Measurements from ENCODE around the gene ZNF79.

ZNF79 gene

DNA sequence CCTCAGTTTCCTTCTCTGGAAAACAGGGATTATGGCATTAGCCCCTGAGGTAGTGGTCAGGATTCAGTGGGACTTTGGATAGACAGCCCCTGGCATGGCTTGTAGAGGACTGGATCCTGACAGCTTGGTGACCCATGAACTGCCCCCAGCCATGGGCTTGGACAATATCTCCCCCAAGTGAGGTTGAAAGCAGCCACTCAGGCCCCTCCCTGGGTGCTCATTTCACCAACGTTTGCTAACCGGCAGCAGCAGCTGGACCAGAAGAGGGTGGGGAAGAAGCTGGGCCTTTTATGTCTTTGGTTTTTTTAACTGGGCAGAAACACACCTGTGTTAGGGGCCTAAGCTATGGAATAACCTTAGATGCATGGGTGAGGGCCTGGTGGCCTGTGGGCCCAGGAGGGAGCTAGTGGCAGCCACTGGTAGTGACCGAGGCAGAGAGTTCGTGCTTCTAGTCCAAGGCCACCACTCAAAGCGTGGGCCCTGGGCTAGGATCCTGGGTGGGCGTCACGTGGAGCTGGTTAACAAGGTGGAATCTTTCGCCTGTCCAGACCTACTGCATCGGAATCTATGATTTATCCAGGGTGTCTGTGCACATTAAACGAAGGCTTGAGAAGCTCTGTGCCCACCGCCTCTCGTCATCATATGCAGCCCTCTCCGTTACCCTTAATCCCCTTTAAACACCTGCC is 25.3 kb upstream of the ZNF79 start:
- DNase-seq = no peak

DNA sequence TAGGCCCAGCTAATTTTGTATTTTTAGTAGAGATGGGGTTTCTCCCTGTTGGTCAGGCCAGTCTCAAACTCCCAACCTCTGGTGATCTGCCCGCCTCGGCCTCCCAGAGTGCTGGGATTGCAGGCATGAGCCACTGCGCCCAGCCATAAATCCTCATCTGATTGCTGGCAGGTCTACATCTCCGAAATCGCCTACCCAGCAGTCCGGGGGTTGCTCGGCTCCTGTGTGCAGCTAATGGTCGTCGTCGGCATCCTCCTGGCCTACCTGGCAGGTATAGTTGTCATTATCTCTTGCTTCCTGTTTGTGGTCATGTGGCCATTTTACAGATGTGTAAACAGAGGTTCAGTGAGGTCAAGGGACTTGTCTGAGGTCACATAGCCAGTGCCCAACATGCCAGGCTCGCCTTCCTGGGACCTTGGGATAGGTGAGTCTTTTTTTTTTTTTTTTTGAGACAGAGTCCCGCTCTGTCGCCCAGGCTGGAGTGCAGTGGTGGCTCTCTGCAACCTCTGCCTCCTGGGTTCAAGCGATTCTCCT is 24.4 kb upstream of the ZNF79 start:
- no peak for DNase-seq

DNA sequence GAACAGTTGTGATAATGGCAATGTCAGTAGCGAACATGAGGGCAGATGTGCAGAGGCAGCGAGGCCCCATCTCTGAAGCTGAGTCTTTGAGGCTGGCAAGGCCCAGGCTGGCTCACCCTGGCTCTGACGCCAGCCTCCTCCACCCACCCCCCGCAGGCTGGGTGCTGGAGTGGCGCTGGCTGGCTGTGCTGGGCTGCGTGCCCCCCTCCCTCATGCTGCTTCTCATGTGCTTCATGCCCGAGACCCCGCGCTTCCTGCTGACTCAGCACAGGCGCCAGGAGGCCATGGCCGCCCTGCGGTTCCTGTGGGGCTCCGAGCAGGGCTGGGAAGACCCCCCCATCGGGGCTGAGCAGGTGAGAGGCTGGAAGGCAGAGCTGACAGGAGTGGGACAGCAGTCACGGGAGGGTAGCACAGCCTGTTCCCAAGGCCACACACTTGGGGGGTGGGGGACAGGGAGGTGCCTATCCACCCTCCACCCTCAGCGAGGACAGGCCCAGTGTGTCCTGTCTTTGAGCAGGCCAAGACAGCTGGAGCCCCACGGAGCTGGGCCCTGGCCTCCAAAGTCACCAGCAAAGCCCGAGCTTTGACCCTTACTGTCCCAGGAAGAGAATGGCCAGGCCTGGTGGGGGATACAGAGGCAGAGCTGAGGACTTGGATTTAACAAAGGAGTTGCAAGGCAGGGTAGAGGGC is 21.6 kb upstream of the ZNF79 start:
- no peak for DNase-seq

DNA sequence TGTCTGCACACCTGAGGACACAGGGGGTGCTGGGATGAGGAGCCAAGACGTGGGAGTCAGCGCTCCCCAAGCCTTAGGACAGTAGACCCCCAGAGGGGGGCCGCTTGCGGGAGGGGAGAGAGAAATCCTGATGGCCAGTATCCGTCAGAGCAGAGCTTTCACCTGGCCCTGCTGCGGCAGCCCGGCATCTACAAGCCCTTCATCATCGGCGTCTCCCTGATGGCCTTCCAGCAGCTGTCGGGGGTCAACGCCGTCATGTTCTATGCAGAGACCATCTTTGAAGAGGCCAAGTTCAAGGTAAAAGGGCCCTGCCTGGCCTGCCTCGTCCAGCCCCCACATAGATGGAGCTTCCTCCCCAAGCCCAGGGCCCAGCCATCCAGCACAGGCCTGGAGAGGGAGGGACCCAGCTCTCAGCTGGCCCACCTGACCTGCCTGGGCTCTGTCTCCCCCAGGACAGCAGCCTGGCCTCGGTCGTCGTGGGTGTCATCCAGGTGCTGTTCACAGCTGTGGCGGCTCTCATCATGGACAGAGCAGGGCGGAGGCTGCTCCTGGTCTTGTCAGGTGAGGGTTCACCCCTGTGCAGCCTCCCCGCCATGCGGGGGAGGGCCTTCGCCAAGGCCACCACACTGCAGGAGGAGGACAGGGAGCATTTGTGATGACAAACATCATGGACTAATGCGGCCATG is 20.5 kb upstream of the ZNF79 start:
- DNase-seq = no peak

DNA sequence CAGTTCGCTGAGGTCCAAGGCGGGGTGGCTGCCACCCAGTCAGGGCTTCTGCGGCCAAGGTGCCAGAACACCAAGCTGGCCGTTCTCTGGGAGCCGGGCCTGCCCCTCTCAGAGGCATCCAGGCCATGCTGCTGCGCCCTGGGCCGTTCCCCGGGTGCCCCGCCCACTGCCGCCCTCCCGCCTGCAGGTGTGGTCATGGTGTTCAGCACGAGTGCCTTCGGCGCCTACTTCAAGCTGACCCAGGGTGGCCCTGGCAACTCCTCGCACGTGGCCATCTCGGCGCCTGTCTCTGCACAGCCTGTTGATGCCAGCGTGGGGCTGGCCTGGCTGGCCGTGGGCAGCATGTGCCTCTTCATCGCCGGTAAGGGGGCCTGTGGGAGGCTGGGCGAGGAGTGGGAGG is 19.6 kb upstream of the ZNF79 start:
- DNase-seq = no peak

DNA sequence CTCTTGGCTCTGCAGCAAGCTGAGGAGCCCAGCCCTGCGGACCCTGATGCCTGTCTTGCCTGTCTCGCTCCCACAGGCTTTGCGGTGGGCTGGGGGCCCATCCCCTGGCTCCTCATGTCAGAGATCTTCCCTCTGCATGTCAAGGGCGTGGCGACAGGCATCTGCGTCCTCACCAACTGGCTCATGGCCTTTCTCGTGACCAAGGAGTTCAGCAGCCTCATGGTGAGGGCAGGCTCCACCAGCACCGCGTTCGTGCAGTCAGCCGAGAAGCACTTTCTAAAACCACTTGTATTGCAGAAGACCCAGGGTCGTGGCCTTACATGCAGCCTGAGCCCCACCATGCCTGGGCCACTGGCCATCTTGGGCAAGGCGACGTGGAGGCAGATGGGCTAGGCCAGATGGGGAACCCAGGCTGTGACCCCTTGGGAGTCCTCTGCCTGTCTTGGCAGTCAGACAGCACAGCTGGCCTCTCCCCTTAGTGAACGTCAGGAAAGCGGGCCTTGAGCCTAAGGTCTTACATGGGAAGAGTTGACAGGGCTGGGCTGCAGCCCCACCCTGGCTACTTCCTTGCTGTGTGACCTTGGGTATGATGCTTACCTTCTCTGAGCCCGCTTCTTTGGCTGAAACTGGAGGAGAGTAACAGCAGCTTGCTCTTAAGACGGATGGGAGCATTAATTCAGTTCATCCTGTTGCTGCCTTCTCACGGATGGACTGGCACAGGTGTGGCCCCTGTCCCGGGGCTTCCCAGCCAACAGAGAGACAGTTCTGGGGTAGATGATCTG is 18.6 kb upstream of the ZNF79 start:
- no peak for DNase-seq

DNA sequence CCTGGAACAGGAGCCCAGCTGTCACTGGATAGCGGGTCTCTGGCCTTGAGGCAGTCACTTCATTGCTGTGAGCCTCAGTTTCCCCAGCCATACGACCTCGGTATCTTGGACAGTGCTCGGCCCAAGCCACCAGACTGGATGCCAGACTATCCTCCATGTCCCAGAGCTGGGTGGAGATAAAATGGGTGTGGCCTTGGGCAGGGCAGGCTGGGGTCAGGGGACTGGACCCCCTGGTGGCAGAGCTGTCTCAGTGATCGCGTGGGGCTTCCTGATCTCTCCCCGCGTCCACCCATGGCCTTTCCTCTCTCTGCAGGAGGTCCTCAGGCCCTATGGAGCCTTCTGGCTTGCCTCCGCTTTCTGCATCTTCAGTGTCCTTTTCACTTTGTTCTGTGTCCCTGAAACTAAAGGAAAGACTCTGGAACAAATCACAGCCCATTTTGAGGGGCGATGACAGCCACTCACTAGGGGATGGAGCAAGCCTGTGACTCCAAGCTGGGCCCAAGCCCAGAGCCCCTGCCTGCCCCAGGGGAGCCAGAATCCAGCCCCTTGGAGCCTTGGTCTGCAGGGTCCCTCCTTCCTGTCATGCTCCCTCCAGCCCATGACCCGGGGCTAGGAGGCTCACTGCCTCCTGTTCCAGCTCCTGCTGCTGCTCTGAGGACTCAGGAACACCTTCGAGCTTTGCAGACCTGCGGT is 17.2 kb upstream of the ZNF79 start:
- DNase-seq = no peak

DNA sequence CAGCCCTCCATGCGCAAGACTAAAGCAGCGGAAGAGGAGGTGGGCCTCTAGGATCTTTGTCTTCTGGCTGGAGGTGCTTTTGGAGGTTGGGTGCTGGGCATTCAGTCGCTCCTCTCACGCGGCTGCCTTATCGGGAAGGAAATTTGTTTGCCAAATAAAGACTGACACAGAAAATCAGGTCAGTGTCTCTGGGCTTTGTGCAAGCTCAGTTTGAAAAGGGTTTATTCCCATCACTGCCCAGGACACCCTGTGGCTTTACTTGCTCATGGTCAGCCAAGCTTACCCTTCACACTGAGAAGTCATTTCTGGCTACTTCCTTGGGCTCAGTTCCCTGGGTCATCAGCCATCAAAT is 16.7 kb upstream of the ZNF79 start:
- DNase-seq = no peak

DNA sequence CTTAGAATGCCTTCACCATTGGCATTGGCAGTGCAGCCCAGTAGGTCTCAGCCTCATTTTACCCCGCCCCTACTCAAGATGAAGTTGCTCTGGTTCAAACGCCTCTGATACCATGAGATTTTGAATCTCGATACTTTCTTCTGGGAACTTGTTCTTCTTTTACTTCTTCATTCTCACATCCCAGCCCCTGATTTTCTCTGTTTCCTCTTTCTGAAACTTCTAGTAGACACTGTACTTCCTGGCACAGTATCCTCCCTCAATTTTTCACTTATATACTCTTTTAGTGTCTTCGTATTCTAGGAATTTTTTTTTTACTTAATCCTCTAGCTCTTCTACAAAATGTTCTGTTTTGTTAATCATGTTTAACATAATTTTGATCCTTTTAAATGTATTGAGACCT is 13.1 kb upstream of the ZNF79 start:
- no peak for DNase-seq

DNA sequence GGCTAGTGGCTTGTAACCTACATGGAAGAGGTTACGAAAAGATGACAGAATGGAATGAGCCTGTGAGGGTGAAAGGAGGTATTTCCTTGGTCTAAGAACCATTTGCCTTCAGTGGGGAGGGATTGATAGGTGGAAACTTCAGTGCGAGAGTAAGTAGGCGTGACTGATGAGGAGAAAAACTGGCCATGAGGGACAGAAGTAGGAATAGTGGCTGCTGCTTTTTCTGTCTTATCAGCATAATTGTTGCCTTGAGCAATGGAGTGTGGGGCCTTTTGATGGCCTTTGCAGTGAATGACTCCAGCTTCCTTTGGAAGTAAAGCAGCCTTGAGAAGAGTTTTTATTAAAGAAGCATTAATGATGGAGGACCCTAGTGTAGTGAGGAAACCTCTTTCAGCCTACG is 9.0 kb upstream of the ZNF79 start:
- no peak for DNase-seq

DNA sequence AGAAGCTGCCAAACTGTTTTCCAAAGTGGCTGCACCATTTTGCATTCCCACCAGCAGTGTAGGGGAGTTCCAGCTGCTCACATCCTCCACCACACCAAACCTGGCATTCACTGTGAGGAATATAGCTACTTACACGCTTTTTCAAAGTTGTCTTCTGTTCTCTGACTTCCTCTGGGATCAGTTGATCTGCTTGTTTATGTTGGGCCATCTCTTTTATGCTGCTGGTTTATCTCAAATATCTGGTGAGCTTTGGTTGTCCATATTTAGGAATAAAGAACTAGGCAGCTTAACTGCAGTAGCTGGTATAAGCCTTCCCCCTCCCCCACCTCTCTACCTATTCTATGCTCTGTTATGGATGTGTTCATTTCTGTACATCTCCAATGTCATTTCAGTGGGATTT is 8.5 kb upstream of the ZNF79 start:
- DNase-seq = no peak

DNA sequence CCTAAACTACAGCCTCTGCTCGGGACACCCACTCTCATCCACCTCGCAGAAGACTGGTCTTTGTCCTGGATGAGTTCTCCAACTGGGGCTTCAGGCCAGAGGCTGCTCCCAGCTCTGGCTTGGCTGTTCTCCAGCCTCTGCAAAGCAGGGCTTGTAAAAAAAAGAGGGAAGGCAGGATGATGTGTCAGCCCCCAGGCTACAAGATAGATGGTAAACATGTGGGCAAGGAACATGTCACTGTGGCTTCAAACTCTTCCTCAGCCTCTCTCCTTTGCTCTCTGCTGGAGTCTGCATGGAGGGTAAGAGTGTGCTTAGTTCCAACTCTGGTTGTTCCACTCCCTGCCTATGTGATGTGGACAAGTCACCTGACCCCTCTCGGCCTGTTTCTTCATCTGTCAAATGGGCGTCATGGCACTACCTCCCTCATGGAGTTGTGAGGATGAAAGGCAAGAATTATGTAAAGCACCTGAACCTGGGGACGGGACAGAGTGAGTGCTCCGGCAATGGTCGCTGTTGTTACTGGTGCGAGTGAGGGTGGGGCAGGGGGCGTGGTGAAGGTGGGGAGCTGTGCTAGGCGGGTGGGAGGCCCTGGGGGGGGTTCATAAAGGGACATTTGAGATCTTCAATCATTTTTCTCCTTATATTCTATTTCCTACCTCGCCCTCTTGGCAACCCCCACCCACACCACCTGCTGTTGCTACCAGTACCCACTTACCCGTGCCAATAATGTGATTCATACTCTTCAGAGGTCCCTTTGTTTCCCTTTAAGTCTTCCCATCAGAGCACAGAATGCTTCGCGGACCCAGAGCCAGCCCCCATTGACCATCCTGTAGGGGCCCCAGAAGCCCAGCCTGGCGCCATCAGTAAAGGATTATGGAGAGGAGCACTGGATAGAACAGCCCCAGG is 6.8 kb upstream of the ZNF79 start:
- no peak for DNase-seq

DNA sequence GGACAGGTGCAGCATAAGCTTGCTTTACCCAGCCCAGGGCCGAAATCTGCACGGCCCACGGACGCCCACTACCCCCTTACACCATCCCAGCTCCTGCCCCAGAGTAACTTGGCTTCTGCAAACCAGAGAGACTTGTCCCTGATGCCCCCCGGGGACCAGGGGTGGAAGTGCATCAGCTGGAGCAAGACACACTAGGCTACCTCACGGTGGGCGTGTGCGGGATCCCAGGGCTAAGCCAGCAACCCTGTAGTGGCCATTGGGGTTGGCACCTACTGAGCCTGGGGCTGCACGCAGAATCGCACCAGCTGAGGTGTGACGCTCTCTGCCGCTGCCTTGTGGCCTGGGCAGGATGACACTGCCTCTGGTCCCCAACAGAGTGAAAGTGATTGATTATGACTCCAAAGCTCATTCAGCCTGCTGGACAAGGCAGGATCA is 6.1 kb upstream of the ZNF79 start:
- peak; percentile 51 for DNase-seq

DNA sequence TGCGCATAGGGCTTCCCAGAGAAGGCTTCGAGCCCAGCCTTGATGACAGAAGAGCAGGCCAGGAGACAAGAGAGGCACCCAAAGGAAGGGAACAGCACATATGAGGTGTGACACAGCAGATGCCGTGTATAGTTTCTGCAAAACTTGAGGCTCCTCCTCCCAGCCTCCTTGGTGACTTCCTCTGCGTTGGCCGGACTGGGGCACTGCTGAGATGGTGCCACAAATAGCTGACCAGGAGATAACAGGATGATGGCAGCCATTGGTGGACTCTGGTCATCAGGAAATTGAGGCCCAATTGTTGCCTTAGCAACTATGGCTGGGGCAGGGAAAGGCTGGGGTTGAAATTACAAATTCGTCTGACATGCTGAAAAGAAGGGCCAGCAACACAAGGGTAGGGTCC is 4.8 kb upstream of the ZNF79 start:
- DNase-seq = no peak

DNA sequence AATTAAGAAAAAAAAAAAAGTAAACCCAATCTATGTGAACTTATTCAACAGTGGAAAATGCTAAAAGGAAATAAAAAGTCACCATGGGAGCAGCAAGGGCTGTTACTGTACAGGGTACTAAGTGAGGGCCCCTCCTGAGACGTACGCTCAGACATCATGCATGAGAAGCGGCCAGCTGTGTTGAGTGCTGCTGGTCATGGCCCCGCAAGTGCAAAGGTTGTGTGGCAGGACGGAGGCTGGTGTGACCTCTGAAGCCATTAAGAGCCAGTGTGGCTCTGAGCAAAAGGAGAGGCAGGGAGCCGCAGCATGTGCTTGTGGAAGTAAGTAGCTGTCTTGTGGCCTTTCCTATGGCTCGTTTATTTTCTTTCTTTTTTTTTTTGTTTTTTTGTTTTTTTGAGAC is 3.1 kb upstream of the ZNF79 start:
- no peak for DNase-seq

DNA sequence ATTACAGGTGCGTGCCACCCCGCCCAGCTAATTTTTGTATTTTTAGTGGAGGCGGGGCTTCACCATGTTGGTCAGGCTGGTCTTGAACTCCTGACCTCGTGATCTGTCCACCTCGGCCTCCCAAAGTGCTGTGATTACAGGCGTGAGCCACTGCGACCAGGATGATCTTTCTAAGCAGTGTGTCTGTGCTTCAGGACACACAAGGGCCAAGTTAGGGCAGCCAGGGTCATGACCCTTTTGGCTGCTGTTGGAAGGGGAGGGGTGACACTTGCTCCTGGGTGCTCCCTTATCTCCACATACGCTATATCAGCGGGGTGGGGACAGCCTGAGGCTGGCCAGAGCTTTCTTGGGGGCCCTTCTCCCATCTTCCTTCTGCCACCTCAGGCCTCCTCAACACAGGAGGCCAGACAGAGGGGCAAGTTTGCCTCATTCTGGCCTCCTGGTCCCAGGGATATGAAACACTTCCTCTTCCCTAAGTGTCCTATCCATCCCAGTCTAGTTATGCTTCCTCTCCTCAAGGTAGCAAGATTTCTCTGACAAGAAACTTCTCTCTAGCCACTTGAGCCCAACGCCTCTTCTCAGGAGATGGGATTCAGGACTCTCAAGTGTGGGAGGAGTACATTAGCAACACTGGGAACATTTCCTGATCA is 1.9 kb upstream of the ZNF79 start:
- no peak for DNase-seq

DNA sequence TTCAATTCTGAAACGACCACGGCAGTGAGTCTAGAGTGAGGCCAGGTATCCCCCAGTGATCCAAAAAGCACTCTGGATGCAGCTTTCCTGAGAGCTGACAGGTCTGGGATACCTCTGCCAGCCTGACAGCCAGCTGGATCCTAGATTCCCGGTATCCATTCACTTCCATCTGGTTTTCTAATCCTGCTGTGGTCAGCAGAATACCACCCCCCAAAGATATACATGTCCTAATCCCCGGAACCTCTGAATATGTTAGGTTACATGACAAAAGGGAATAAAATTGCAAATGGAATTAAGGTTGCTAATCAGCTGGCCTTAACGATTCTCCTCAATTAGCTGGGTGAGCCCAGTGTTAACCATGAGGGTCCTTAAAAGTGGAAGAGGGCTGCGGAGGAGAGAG is 1.4 kb upstream of the ZNF79 start:
- no peak for DNase-seq

DNA sequence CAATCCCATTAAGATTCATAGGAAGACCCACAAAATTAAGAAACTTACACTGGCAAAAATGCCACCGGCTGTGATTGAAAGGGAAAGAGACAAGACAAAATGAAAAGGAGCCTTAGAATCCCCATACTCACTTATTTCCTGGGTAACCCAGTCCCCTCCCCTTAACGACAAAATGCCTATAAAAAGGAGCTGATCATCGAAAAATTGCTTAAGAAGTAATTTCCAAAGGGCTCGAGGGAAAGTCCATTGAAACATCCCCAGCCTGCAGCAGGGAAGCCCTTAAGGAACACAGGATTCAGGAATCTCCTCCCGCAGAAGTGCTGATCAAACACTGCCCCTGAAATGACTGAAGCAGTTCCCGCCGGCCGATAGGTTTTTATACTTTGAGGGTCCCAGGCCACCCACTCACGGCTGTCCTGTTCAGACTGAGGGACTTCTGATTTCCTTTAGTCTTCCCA is 677 bp upstream of the ZNF79 start:
- DNase-seq = no peak

DNA sequence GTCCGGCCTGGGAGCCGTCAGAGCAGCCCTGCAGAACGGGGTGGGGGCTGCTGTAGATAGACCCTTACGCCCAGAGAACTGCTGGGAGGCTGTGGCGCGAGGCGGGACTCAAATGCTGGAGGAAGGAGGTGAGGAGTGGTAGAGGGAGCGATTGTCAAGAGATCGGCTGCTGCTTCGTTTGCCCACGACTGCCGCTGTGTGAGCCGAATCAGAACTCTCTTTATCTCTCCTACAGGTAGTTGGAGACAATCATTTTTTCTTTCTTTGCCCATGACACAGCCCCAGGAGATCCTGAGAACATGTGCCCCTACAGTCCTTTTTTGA is 456 bp downstream of the ZNF79 start:
- DNase-seq = no peak

DNA sequence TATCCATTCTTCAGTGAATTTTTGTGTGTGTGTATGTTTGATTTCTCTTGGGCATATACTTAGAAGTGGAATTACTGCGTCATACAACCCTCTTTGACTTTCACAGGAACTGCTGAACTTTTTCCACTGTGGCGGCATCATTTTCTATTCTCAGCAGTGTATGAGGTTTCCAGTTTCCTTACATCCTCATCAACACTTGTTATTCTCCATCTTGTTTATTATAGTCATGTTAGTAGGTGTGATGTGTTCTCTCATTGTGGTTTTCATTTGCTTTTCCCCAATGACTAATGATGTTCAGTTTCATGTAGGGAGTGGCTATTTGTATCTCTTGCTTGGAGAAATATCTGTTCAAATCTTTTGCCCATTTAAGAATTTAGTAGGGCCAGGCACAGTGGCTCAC is 2.6 kb downstream of the ZNF79 start:
- DNase-seq = no peak

DNA sequence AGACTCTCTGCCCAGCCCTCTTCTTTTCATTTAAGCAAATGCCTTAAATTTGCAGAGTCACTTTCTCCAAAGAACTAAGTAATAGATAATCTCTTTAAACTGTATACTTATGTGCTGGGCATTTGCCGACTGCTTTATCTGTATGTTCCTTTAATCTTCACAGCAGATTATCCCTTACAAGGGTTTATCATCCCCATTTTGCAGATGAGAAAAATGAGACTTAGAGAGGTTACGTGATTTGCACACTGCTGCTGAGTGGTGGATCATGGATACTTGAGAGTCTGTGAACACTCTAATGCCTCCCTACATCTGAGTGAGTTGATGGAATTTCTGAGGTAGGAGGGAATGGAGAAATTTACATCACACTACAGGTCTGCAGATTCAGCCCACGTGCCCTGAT is 4.2 kb downstream of the ZNF79 start:
- DNase-seq = no peak

Measured in activated T-cell treated with anti-CD3 and anti-CD28 coated beads, Interleukin-2, amount 50 U/mL, for 1 hour (primary cell).